IMR-90 (cell line): ENCODE measurements around the gene SP3. TPM values are rescaled to one million over a fixed set of nuclear protein-coding genes. Genes with fewer than 3 reads are reported as not detected.

Source experiments
- ATAC-seq: fragments of 200-7000 bp; cut with Tn5 transposase; 2 replicates; pipeline ENCODE4 v1.9.1; 2020; ENCODE audit warnings: low read depth, mild to moderate bottlenecking, moderate library complexity
- BruUV-seq: library from RNA; stranded (reverse); fragments of 400-500 nt; replicated peaks from 2 replicates; lab custom pipeline; 2021; lab: Mats Ljungman, UMichigan
- CTCF ChIA-PET: fragments of 300-600 bp; formaldehyde crosslinking; extraction: SDS; loops from one replicate; lab custom pipeline; 2021; ENCODE audit warnings: antibody characterized with exemption; lab: Yijun Ruan, JAX
- POLR2A ChIA-PET: fragments of 300-600 bp; sonication (Branson Sonifier 250); formaldehyde crosslinking; loops from one replicate; lab custom pipeline; 2022; ENCODE audit warnings: antibody characterized with exemption; ENCODE audit not compliant: unreplicated experiment; lab: Charles Lee
- DNase-seq: peaks from one replicate; pipeline ENCODE4 v3.0.0; 2013
- H2AFZ ChIP-seq: replicated peaks from 2 replicates; pipeline ENCODE3; 2013; ENCODE audit warnings: low read length, mild to moderate bottlenecking; ENCODE audit not compliant: poor library complexity
- H2AK5ac ChIP-seq: 2 replicates; pipeline ENCODE4 v1.6.1; 2013; ENCODE audit warnings: low read depth, low read length, inconsistent platforms
- H2AK9ac ChIP-seq: replicated peaks from 2 replicates; pipeline ENCODE3; 2013; ENCODE audit warnings: mild to moderate bottlenecking, low read depth, low read length, moderate library complexity; ENCODE audit not compliant: poor library complexity
- H2BK120ac ChIP-seq: 2 replicates; pipeline ENCODE4 v1.6.1; 2013; ENCODE audit warnings: low read depth, low read length, inconsistent platforms
- H2BK15ac ChIP-seq: 3 replicates; pipeline ENCODE4 v1.6.1; 2013; ENCODE audit warnings: low read depth, low read length, inconsistent platforms
- H2BK20ac ChIP-seq: 2 replicates; pipeline ENCODE4 v1.6.1; 2013; ENCODE audit warnings: low read depth, mild to moderate bottlenecking, inconsistent platforms, low read length, moderate library complexity
- H2BK5ac ChIP-seq: 2 replicates; pipeline ENCODE4 v1.6.1; 2013; ENCODE audit warnings: mild to moderate bottlenecking, low read depth, low read length, inconsistent platforms; ENCODE audit not compliant: poor library complexity, severe bottlenecking
- H3K14ac ChIP-seq: replicated peaks from 2 replicates; pipeline ENCODE4 v1.6.1; 2013; ENCODE audit warnings: low read depth, low read length, inconsistent platforms
- H3K18ac ChIP-seq: 2 replicates; pipeline ENCODE4 v1.6.1; 2013; ENCODE audit warnings: low read depth, low read length, control low read depth
- H3K23ac ChIP-seq: 2 replicates; pipeline ENCODE4 v1.6.1; 2013; ENCODE audit warnings: low read depth, low read length, inconsistent platforms
- H3K27ac ChIP-seq: 2 replicates; pipeline ENCODE4 v1.5.1; 2013; ENCODE audit warnings: mild to moderate bottlenecking, control low read depth, low read length; ENCODE audit not compliant: insufficient read depth
- H3K27me3 ChIP-seq: 2 replicates; pipeline ENCODE4 v1.6.1; 2013; ENCODE audit warnings: low read length; ENCODE audit not compliant: control insufficient read depth, insufficient read depth
- H3K36me3 ChIP-seq: 2 replicates; pipeline ENCODE4 v1.6.1; 2013; ENCODE audit warnings: low read length, mixed read lengths; ENCODE audit not compliant: control insufficient read depth, insufficient read depth
- H3K4ac ChIP-seq: 2 replicates; pipeline ENCODE4 v1.6.1; 2013; ENCODE audit warnings: low read depth, low read length, inconsistent platforms
- H3K4me1 ChIP-seq: 2 replicates; pipeline ENCODE4 v1.6.1; 2013; ENCODE audit warnings: low read length, mixed read lengths; ENCODE audit not compliant: control insufficient read depth, insufficient read depth
- H3K4me2 ChIP-seq: 2 replicates; pipeline ENCODE4 v1.6.1; 2013; ENCODE audit warnings: low read depth, mild to moderate bottlenecking, control low read depth, low read length, moderate library complexity
- H3K4me3 ChIP-seq: 2 replicates; pipeline ENCODE4 v1.5.1; 2013; ENCODE audit warnings: low read depth, mild to moderate bottlenecking, control low read depth, low read length, moderate library complexity; ENCODE audit not compliant: insufficient read depth
- H3K56ac ChIP-seq: 2 replicates; pipeline ENCODE4 v1.6.1; 2013; ENCODE audit warnings: low read length, inconsistent platforms; ENCODE audit not compliant: insufficient read depth; ENCODE audit errors: extremely low read depth
- H3K79me1 ChIP-seq, 2 experiments: 2 replicates each; pipeline ENCODE4 v1.6.1; 2013; ENCODE audit warnings: low read length in 2 of 2, inconsistent platforms in 1 of 2, low read depth in 1 of 2
- H3K9ac ChIP-seq: 2 replicates; pipeline ENCODE4 v1.6.1; 2013; ENCODE audit warnings: low read depth, low read length, control low read depth
- H3K9me1 ChIP-seq: 2 replicates; pipeline ENCODE4 v1.6.1; 2013; ENCODE audit warnings: low read length, inconsistent platforms; ENCODE audit not compliant: insufficient read depth
- H3K9me3 ChIP-seq: 2 replicates; pipeline ENCODE4 v1.6.1; 2013; ENCODE audit warnings: low read length; ENCODE audit not compliant: control insufficient read depth, insufficient read depth
- H4K20me1 ChIP-seq: 2 replicates; pipeline ENCODE4 v1.6.1; 2013; ENCODE audit warnings: low read length, inconsistent platforms; ENCODE audit not compliant: insufficient read depth
- H4K5ac ChIP-seq: 2 replicates; pipeline ENCODE4 v1.6.1; 2013; ENCODE audit warnings: mild to moderate bottlenecking, low read depth, low read length, control low read depth
- H4K8ac ChIP-seq, 2 experiments: 2 replicates each; pipeline ENCODE4 v1.6.1; 2013; ENCODE audit warnings: low read depth in 2 of 2, low read length in 2 of 2, control low read depth in 1 of 2, inconsistent platforms in 1 of 2
- H4K91ac ChIP-seq: 2 replicates; pipeline ENCODE4 v1.6.1; 2013; ENCODE audit warnings: low read depth, low read length, inconsistent platforms; ENCODE audit not compliant: insufficient read depth
- BHLHE40 ChIP-seq: fragments of 150-350 bp; IDR thresholded peaks from 2 replicates; pipeline ENCODE4 v1.6.1; 2016; ENCODE audit warnings: mild to moderate bottlenecking, low read depth, low read length
- CEBPB ChIP-seq: IDR thresholded peaks from 2 replicates; pipeline ENCODE4 v1.6.1; 2012; ENCODE audit warnings: low read depth, low read length, improper control_type of control experiment
- CHD1 ChIP-seq: IDR thresholded peaks from 2 replicates; pipeline ENCODE4 v1.6.1; 2012; ENCODE audit warnings: low read depth, low read length, improper control_type of control experiment
- FOS ChIP-seq: fragments of 150-350 bp; IDR thresholded peaks from 2 replicates; pipeline ENCODE4 v1.6.1; 2016; ENCODE audit warnings: low read depth, low read length
- MAFK ChIP-seq: IDR thresholded peaks from 2 replicates; pipeline ENCODE4 v1.6.1; 2012; ENCODE audit warnings: low read depth, low read length, improper control_type of control experiment
- MAZ ChIP-seq: IDR thresholded peaks from 2 replicates; pipeline ENCODE4 v1.6.1; 2012; ENCODE audit warnings: low read depth, mild to moderate bottlenecking, low read length, improper control_type of control experiment, moderate library complexity, borderline replicate concordance
- NFE2L2 ChIP-seq: fragments of 150-350 bp; IDR thresholded peaks from 2 replicates; pipeline ENCODE4 v1.6.1; 2016; ENCODE audit warnings: low read depth, mild to moderate bottlenecking, low read length
- RCOR1 ChIP-seq: IDR thresholded peaks from 2 replicates; pipeline ENCODE4 v1.6.1; 2012; ENCODE audit warnings: mild to moderate bottlenecking, low read length, improper control_type of control experiment; ENCODE audit not compliant: insufficient replicate concordance
- RFX5 ChIP-seq: IDR thresholded peaks from 2 replicates; pipeline ENCODE4 v1.8.0; 2012; ENCODE audit warnings: low read depth, mild to moderate bottlenecking, low read length, moderate library complexity
- SMC3 ChIP-seq: fragments of 150-350 bp; IDR thresholded peaks from 2 replicates; pipeline ENCODE4 v1.6.1; 2016; ENCODE audit warnings: low read depth, mild to moderate bottlenecking, antibody characterized with exemption, low read length, moderate library complexity
- USF2 ChIP-seq: fragments of 150-350 bp; IDR thresholded peaks from 2 replicates; pipeline ENCODE4 v1.6.1; 2017; ENCODE audit warnings: mild to moderate bottlenecking, antibody characterized with exemption, low read length, low read depth
- WGBS, 2 experiments: methylation state at CpG; one replicate each; pipeline versions ENCODE4 v1.1.5 to v1.1.7; 2013; ENCODE audit warnings: missing lambda C conversion rate in 2 of 2; ENCODE audit not compliant: insufficient read length in 1 of 2; ENCODE audit errors: extremely low coverage in 2 of 2; 5-methylcytosine and 5-hydroxymethylcytosine counted together
- dilution Hi-C: fragments of 300-500 bp; cut with HindIII; formaldehyde crosslinking; loops from one replicate; pipeline ENCODE4 v1.14.3; 2018; ENCODE audit warnings: low sequenced_read_pairs; ENCODE audit not compliant: unreplicated experiment
- in situ Hi-C: fragments of 300-500 bp; cut with MboI; formaldehyde crosslinking; loops from 3 replicates; pipeline ENCODE4 v1.14.3; 2019; ENCODE audit warnings: low sequenced_read_pairs, inconsistent platforms, mixed read lengths
- intact Hi-C: fragments of 100-400 bp; cut with micrococcal nuclease; formaldehyde crosslinking; loops from 2 replicates; pipeline ENCODE4 v1.10.0; 2022
- polyA plus RNA-seq, 3 experiments: library from polyadenylated mRNA; depleted of rRNA; stranded (reverse); fragments of >200 nt; gene quantifications; 2 replicates each; pipeline ENCODE4 v1.2.3, GENCODE V29; 2012; ENCODE audit warnings: low replicate concordance in 1 of 3
- total RNA-seq: library from RNA; depleted of rRNA; stranded (reverse); fragments of >200 nt; gene quantifications from 2 replicates; pipeline ENCODE4 v1.2.3, GENCODE V29; 2012
- TF ChIP-seq, protein P1 (sequence below): conservative IDR thresholded peaks from 2 replicates; pipeline ENCODE4 v1.5.1; 2012; ENCODE audit warnings: mild to moderate bottlenecking, low read depth, low read length, improper control_type of control experiment

SP3 gene
- total and polyA plus RNA-seq, 2 of the 4 experiments (the other 2 are of a cell fraction): 26.7 to 136 TPM

- peak overlapping the region; percentile 55 for H2BK120ac ChIP-seq
- no peak overlapping the region for H3K9ac ChIP-seq
- no peak overlapping the region for H2BK5ac ChIP-seq
- peaks cover 10% of the 10 kb centered on the region for H3K9me1 ChIP-seq
- ChIA-PET POLR2A (no interaction called here), CTCF (interaction anchor here (0.5 to 0.7 kb wide), 2 partner anchors 14 to 142 kb away, joined by 3 to 4 read pairs; no protein-coding TSS in a partner anchor)
- ATAC-seq: no peak
- H3K56ac ChIP-seq: no peak overlapping the region
- H4K8ac ChIP-seq: peak overlapping the region in 1 of 2 experiments; percentile 22; a peak in 1 of 4 replicates
- BruUV-seq: no TSS peak
- in situ Hi-C loops (no loop called here), dilution Hi-C loops (no loop called here), intact Hi-C loops (no loop called here)
- 0 out of 2 replicates have a peak overlapping the region, but pooled peaks have one; percentile 56 for H3K14ac ChIP-seq
- H3K79me1 ChIP-seq: peaks cover 0 to 15% of the 10 kb centered on the region in 2 experiments; a peak in 2 of 4 replicates
- no peaks in the 10 kb centered on the region for H3K27me3 ChIP-seq
- peaks cover 17% of the 10 kb centered on the region for H3K4me1 ChIP-seq
- no peak overlapping the region for H3K27ac ChIP-seq
- H3K4me2 ChIP-seq: no peak overlapping the region
- H2AK5ac ChIP-seq: no peak overlapping the region
- H3K9me3 ChIP-seq: no peaks in the 10 kb centered on the region
- H2BK20ac ChIP-seq: no peak overlapping the region
- peak overlapping the region; percentile 47 for H2AFZ ChIP-seq
- peak; percentile 60 for DNase-seq
- no CpG with 5 or more reads among the region's 3 CpGs for WGBS, 2 experiments
- H3K4me3 ChIP-seq: no peak overlapping the region
- TF ChIP-seq SMC3: no peak
- TF ChIP-seq USF2: no peak
- TF ChIP-seq RFX5: no peak
- TF ChIP-seq MAZ: no peak
- no peak for TF ChIP-seq NFE2L2
- TF ChIP-seq MAFK: no peak
- no peak for TF ChIP-seq RCOR1
- TF ChIP-seq CEBPB: no peak
- TF ChIP-seq, protein P1, sequence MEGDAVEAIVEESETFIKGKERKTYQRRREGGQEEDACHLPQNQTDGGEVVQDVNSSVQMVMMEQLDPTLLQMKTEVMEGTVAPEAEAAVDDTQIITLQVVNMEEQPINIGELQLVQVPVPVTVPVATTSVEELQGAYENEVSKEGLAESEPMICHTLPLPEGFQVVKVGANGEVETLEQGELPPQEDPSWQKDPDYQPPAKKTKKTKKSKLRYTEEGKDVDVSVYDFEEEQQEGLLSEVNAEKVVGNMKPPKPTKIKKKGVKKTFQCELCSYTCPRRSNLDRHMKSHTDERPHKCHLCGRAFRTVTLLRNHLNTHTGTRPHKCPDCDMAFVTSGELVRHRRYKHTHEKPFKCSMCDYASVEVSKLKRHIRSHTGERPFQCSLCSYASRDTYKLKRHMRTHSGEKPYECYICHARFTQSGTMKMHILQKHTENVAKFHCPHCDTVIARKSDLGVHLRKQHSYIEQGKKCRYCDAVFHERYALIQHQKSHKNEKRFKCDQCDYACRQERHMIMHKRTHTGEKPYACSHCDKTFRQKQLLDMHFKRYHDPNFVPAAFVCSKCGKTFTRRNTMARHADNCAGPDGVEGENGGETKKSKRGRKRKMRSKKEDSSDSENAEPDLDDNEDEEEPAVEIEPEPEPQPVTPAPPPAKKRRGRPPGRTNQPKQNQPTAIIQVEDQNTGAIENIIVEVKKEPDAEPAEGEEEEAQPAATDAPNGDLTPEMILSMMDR: no peak
- no peak for TF ChIP-seq CHD1
- no peak for TF ChIP-seq BHLHE40
- no peak for TF ChIP-seq FOS
- H3K36me3 ChIP-seq: no peaks in the 10 kb centered on the region
- H4K91ac ChIP-seq: no peak overlapping the region
- H3K18ac ChIP-seq: no peak overlapping the region
- no peak overlapping the region for H4K5ac ChIP-seq
- H3K4ac ChIP-seq: peak overlapping the region; percentile 25; the same call in 1 of the 2 replicates
- no peak overlapping the region for H3K23ac ChIP-seq
- H2BK15ac ChIP-seq: no peak overlapping the region
- H4K20me1 ChIP-seq: no peaks in the 10 kb centered on the region
- H2AK9ac ChIP-seq: no peak overlapping the region
Observed at GRCh38 chr2:173972636-173973035, 7.5 kb upstream of the SP3 start.
